Raji (cell line): ENCODE results near the gene PEX16.

Experiments
- POLR2A ChIP-seq: IDR thresholded peaks from 2 replicates; pipeline ENCODE4 v1.6.1; 2011; ENCODE audit warnings: low read depth, low read length, control low read depth; ENCODE audit not compliant: insufficient read depth

Gene PEX16

GRCh38 chr11:45913942-45914635 lies 3.6 kb downstream of the PEX16 start:
- no peak for TF ChIP-seq POLR2A

- TF ChIP-seq POLR2A, result no peak
Observed at GRCh38 chr11:45913514-45913913, 4.2 kb downstream of the PEX16 start.

GRCh38 chr11:45910623-45911022 lies 7.1 kb downstream of the PEX16 start:
- TF ChIP-seq POLR2A, result no peak

GRCh38 chr11:45909594-45910475 lies 7.8 kb downstream of the PEX16 start:
- TF ChIP-seq POLR2A, result no peak

- TF ChIP-seq POLR2A, result peak; percentile 10; the same call in 1 of the 2 replicates
Observed at GRCh38 chr11:45907911-45908370, 9.7 kb downstream of the PEX16 start.

- no peak; the same call in 1 of the 2 replicates for TF ChIP-seq POLR2A
Observed at GRCh38 chr11:45906965-45907611, 10.6 kb downstream of the PEX16 start, which contains the start of gene FREY1. TSS of gene FREY1 (minus strand) at chr11:45907271. CDS start at chr11:45907245, 26 bp downstream.

- no peak for TF ChIP-seq POLR2A
Observed at GRCh38 chr11:45906096-45906682, 11.5 kb downstream of the PEX16 start.

- no peak for TF ChIP-seq POLR2A
Observed at GRCh38 chr11:45905095-45905494, 12.6 kb downstream of the PEX16 start.

GRCh38 chr11:45904309-45904915 lies 13.3 kb downstream of the PEX16 start:
- TF ChIP-seq POLR2A, result no peak

- TF ChIP-seq POLR2A, result no peak
Observed at GRCh38 chr11:45902452-45903380, 15.0 kb downstream of the PEX16 start.

GRCh38 chr11:45901626-45902025 lies 16.1 kb downstream of the PEX16 start:
- TF ChIP-seq POLR2A, result no peak

- no peak for TF ChIP-seq POLR2A
Observed at GRCh38 chr11:45900916-45901617, 16.6 kb downstream of the PEX16 start.
